Lung (tissue), 12 donors: ENCODE measurements around the gene CROCC. TPM values are rescaled to one million over a fixed set of nuclear protein-coding genes. Genes with fewer than 3 reads are reported as not detected.

Experiments
- ATAC-seq: fragments of 200-7000 bp; cut with Tn5 transposase; one replicate; pipeline ENCODE4 v1.9.1; 2020; ENCODE audit warnings: moderate number of reproducible peaks; ENCODE audit not compliant: insufficient read depth, low FRiP score
- DNase-seq, 3 donors: peaks; one replicate each; pipeline ENCODE4 v3.0.0-alpha.2; 2013 to 2017
- H3K27ac ChIP-seq, 2 donors: one replicate each; pipeline ENCODE4 v1.5.1; 2013; ENCODE audit warnings: mild to moderate bottlenecking in 2 of 2, moderate library complexity in 2 of 2, control low read depth in 1 of 2, inconsistent platforms in 1 of 2, low read depth in 1 of 2, low read length in 1 of 2
- H3K27me3 ChIP-seq, 3 donors: one replicate each; pipeline ENCODE4 v1.5.1; 2013; ENCODE audit warnings: low read length in 2 of 3; ENCODE audit not compliant: control insufficient read depth in 3 of 3, insufficient read depth in 3 of 3
- H3K36me3 ChIP-seq, 4 donors: one replicate each; pipeline ENCODE4 v1.5.1; 2013; ENCODE audit warnings: low read length in 4 of 4, mild to moderate bottlenecking in 1 of 4, moderate library complexity in 1 of 4; ENCODE audit not compliant: control insufficient read depth in 4 of 4, insufficient read depth in 4 of 4
- H3K4me1 ChIP-seq, 5 donors: one replicate each; pipeline ENCODE4 v1.5.1; 2013; ENCODE audit warnings: low read length in 5 of 5, mild to moderate bottlenecking in 2 of 5, moderate library complexity in 1 of 5; ENCODE audit not compliant: control insufficient read depth in 5 of 5, insufficient read depth in 5 of 5
- H3K4me3 ChIP-seq: one replicate; pipeline ENCODE4 v1.5.1; 2013; ENCODE audit warnings: mild to moderate bottlenecking, control low read depth, moderate library complexity
- H3K9ac ChIP-seq, 2 donors: one replicate each; pipeline ENCODE4 v1.5.1; 2013; ENCODE audit warnings: low read length in 2 of 2, control low read depth in 1 of 2; ENCODE audit not compliant: insufficient read depth in 1 of 2
- H3K9me3 ChIP-seq, 4 donors: one replicate each; pipeline ENCODE4 v1.5.1; 2013; ENCODE audit warnings: low read length in 3 of 4, mild to moderate bottlenecking in 1 of 4, moderate library complexity in 1 of 4; ENCODE audit not compliant: control insufficient read depth in 4 of 4, insufficient read depth in 3 of 4
- CTCF ChIP-seq: IDR thresholded peaks from 2 replicates; pipeline ENCODE4 v1.5.1; 2012; ENCODE audit warnings: mild to moderate bottlenecking; ENCODE audit errors: control extremely low read depth, extremely low read depth
- WGBS, 2 donors: extraction: QIAGEN DNeasy Blood & Tissue Kit; methylation state at CpG; one replicate each; pipeline ENCODE4 v1.1.7; 2013; 5-methylcytosine and 5-hydroxymethylcytosine counted together
- polyA plus RNA-seq, 2 donors: library from polyadenylated mRNA; stranded (reverse); fragments of 200-250 nt; gene quantifications; one replicate each; pipeline ENCODE4 v1.2.1, GENCODE V29; 2013
- total RNA-seq, 2 donors: library from RNA; depleted of rRNA in 1 of 2; stranded (reverse); fragments of >200 nt in 1 of 2; gene quantifications; one replicate each; pipeline ENCODE4 v1.2.1, GENCODE V29; 2014 to 2021
- donor health status: control.
- donor health status: control.
- donor health status: Bipolar disorder and iron deficiency.
- donor health status: healthy.
- donor health status: DM: yes; HTN: yes; CAD: no.

CROCC gene
- total and polyA plus RNA-seq, 4 donors, result 14.9 to 42.2 (median 28.5) TPM

DNA sequence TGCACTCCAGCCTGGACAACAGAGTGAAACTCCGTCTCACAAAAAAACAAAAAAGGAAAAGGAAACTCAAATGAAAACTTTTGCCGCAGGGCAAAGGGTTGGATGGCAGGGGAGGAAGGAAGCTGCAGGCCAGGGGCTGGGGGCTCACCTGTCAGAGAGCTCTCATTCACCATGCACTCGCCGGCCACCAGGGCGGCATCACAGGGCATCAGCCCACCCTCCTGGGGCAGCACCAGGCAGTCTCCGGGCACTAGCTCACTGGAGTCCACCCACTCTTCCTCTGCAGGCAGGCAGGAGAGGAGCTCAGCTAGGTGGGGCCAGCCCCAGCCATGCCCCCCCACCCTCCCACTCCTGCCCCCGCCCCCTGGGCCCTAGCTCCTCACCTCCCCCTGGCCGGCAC, 78.1 kb downstream of the CROCC start:
- H3K4me3 ChIP-seq, result no peak overlapping the region
- 84 to 87% methylated on average over 8 of the region's 8 CpGs for WGBS, 2 donors
- no peak overlapping the region for H3K9ac ChIP-seq
- H3K36me3 ChIP-seq, result peaks cover 0 to 72% (median 15%) of the 10 kb centered on the region in 4 donors
- TF ChIP-seq CTCF, result no peak
- no peaks in the 10 kb centered on the region for H3K27me3 ChIP-seq
- no peak overlapping the region for H3K27ac ChIP-seq
- H3K4me1 ChIP-seq, result no peaks in the 10 kb centered on the region
- H3K9me3 ChIP-seq, result no peaks in the 10 kb centered on the region
- DNase-seq (no peak), ATAC-seq (no peak)

DNA sequence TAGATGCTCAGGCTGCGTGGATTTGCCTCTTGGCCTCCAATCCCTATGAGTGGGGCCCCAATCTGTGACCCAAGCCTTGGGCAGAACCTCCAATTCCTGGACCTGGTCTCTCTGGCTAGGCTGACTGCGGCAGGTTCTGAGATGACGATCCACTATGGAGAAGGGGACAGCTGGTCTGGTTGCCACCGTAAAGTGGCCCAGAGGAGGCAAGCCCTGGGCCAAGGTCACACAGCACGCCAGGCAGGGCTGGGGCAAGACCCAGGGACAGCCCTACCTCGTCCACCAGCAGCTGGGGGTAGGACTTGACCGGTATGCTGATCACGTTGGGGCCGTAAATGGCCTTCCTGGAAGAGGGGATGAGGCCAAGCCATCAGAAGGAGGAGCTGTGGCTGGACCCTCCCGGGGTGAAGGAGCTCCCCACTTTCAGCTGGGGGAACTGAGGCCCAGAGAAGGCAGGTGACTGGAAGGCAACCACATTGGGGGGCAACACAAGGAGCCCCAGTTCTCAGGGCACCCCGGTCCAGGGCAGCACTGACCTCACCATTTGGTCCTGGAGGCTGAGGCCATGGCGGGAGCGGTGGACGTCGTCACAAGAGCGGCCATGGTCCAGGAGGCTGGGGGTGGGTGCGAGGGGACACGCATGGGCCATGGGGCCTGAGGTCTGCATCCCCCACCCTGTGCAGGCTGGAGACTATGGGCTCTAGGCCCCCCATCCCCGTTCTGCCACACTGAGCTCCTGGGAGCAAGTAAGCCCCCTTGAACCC, 80.2 kb downstream of the CROCC start:
- Histone ChIP-seq H3K4me3 (no peak overlapping the region), H3K27me3 (no peaks in the 10 kb centered on the region), H3K9me3 (no peaks in the 10 kb centered on the region), H3K27ac (no peak overlapping the region), H3K36me3 (peaks cover 0 to 61% (median 15%) of the 10 kb centered on the region in 4 donors), H3K4me1 (no peaks in the 10 kb centered on the region), H3K9ac (no peak overlapping the region)
- no peak for DNase-seq
- 95% methylated on average over 19 of the region's 19 CpGs for WGBS, 2 donors
- TF ChIP-seq CTCF, result no peak
- no peak for ATAC-seq

DNA sequence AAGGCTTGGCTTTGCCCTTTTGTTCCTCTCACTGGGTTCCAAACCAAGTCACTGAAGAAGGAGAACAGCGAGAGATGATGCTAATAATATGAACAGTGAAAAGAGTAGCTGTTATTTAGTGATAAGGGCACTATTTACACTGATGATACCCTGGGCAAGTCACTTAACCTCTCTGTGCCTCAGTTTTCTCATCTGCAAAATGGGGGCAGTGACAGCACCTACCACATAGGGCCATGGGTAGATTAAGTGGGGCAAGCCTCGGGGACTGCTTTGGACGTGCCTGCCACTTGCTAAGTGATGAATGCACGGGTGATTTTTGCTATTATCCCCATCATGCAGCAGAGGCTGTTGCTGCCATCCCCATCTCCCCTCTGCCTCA, 80.8 kb downstream of the CROCC start:
- 96 to 97% methylated on average over 4 of the region's 4 CpGs for WGBS, 2 donors
- no peaks in the 10 kb centered on the region for H3K9me3 ChIP-seq
- no peak for ATAC-seq
- no peaks in the 10 kb centered on the region for H3K4me1 ChIP-seq
- peaks cover 0 to 60% (median 15%) of the 10 kb centered on the region in 4 donors for H3K36me3 ChIP-seq
- H3K27ac ChIP-seq, result no peak overlapping the region
- no peak overlapping the region for H3K4me3 ChIP-seq
- H3K27me3 ChIP-seq, result no peaks in the 10 kb centered on the region
- DNase-seq, result no peak
- H3K9ac ChIP-seq, result no peak overlapping the region
- TF ChIP-seq CTCF, result no peak
